Measurements from ENCODE around the gene SPAG9.

The SPAG9 gene

DNA sequence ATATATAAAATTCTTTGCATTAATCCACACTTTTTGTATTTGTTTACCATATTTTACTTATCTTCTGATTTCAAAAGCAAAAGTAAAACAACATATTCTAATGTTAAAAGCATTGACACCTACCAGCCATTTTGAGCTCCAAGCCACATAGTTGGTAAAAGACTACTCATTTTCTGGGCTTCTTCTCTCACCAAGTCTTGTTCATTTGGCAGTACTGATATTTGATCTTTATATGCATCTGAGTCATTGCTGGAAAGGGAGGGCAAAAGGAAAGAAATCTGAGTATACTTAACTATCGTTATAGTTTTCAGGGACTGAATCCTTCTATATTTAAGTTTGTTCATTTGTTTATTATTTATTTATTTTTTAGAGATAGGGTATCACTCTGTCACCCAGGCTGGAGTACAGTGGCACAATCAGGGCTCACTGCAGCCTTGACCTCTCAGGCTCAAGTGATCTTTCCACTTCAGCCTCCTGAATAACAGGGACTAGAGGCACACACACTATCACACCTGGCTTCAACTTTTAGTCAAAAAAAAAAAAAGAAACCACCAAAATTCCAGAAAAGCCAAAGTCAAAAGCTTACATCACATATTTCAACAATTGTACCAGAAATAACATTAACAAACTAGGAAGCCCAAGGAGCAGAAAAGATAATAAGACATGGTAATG lies 133.5 kb downstream of the SPAG9 start:
- no peak for DNase-seq

DNA sequence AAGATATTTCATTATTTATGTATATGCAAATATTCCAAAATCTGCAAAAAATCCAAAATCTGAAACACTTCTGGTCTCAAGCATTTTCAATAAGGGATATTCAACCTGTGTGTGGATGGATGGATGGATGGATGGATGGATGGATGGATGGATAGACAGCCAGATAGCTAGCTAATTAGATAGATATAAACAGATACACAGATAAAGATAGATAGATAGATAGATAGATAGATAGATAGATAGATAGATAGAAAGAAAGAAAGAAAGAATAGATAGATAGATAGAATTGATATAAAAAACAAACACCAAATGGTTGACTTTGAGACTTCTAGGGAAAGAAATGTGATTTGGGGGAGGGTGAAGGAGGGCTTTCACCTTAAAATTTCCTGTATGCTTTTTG lies 139.4 kb downstream of the SPAG9 start:
- no peak for DNase-seq

DNA sequence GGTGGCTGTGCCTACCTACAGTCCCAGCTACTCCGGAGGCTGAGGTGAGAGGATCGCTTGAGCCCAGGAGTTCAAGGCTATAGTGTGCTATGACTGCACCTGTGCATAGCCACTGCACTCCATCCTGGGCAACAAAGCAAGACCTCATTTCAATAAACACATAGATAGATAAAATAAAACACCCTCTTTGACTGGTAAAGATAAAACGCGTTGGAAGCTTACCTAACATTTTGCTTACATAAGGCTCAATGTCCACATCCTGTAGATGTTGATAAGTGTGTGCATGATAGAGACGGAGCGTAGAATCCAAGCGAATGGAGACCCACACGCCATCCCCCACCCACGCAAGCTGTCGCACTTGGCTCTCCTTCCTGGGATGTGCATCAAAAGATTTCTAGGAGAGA lies 141.1 kb downstream of the SPAG9 start:
- DNase-seq = no peak

- no peak for DNase-seq
These were observed 143.0 kb downstream of the SPAG9 start for GRCh38 chr17:50977487-50978159.

GRCh38 chr17:50976951-50977472 lies 143.7 kb downstream of the SPAG9 start:
- no peak for DNase-seq

DNA sequence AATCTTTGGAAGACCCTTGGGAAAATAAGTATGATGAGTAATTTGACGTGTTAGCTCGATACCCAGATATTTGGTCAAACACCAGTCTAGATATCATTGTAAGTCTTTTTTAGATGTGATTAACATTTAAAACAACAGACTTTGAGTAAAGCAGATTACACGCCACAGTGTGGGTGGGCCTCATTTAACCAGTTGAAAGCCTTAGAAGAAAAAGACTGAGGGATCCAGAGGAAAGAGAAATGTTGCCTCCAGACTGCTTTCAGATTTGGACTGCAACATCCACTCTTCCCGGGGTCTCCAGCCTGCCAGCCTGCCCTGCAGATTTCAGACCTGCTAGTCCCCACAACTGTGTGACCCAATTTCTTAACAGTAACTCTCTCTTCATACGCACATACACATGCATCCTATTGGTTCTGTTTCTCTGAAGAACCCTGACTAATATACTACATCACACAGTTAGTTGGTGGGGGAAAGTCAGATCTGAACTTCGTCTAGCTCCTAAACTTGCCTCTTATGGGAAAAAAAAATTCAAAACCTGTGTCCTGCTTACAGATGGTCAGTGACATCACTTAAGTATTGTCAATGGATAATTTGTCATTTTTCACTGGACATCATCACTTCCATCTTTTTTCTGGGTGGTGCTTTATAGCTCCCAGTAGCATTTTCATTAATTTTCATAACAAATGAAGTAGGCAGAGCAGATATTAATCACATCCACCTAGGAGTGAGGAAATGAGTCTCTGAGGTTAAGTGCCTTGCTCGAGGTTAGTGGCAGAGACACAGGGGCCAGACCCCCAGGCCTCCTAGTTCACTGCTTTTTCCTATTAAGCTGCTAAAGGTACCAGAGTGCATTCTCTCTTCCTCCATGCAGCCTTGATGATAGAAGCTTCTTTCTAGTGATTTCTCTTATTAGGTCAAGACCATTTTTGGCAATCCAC lies 146.8 kb downstream of the SPAG9 start:
- no peak for DNase-seq

DNA sequence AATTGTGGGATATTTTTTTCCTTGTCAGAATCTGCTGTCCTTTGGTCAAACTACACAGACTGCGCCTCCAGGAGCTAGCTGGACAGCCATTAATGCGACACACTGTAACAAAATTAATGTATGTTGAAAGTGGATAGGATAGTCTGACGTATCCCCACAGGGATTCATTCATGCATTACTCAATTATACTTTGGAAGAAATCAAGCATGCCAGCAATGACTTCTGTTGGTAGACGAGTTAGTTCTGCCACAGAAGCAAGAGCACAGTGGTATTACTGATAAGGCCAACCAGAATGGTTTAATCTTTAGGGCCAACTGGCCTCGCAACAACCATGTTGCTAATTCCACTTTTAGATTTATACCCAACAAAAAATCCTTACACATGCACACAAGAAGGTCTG lies 148.1 kb downstream of the SPAG9 start:
- DNase-seq = no peak

DNA sequence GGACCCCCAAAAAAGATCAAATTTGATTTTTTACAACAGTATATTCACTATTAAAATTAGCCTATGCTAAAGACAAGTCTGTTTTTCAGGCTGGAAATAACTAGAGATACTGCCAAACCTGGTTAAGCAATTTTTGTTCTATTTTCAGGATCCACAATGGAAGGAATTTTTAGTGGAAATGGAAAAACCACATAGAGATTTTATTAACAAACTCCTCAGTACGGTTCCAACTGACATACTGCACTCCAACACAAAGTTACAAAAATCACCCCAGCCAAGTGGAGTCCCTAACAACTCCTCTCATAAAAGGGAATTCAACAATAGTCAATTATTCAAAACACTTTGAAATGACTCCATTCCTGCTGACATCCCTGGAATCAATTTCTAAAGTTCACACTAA lies 152.9 kb downstream of the SPAG9 start:
- DNase-seq = no peak

DNA sequence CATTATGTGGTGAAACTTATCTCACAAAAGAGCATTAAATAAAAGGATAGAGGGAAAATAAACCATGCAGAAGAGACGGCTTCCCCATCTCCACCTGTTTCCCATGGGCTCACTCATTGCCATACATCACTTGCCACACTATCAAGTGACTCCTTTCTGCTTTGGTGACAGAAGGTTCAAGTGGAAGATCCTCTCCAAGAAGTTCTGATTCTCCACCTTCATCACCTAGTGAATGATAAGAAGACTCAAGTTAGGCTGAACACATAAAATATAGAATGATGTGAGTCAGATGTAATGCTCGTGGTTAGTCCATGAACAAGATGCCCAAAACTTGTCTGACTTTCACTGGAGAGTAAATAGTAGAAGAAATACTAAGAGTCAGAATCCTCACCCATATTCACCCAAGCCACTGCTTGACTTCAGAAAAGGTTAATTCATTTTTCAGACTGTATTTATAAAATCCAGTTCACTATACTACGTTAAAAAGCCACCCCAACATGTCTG lies 154.5 kb downstream of the SPAG9 start:
- no peak for DNase-seq

- no peak for DNase-seq
These were observed 157.5 kb downstream of the SPAG9 start for GRCh38 chr17:50963139-50963538.

GRCh38 chr17:50961282-50962220 lies 159.1 kb downstream of the SPAG9 start:
- DNase-seq = no peak

GRCh38 chr17:50959341-50959740 lies 161.3 kb downstream of the SPAG9 start:
- no peak for DNase-seq

DNA sequence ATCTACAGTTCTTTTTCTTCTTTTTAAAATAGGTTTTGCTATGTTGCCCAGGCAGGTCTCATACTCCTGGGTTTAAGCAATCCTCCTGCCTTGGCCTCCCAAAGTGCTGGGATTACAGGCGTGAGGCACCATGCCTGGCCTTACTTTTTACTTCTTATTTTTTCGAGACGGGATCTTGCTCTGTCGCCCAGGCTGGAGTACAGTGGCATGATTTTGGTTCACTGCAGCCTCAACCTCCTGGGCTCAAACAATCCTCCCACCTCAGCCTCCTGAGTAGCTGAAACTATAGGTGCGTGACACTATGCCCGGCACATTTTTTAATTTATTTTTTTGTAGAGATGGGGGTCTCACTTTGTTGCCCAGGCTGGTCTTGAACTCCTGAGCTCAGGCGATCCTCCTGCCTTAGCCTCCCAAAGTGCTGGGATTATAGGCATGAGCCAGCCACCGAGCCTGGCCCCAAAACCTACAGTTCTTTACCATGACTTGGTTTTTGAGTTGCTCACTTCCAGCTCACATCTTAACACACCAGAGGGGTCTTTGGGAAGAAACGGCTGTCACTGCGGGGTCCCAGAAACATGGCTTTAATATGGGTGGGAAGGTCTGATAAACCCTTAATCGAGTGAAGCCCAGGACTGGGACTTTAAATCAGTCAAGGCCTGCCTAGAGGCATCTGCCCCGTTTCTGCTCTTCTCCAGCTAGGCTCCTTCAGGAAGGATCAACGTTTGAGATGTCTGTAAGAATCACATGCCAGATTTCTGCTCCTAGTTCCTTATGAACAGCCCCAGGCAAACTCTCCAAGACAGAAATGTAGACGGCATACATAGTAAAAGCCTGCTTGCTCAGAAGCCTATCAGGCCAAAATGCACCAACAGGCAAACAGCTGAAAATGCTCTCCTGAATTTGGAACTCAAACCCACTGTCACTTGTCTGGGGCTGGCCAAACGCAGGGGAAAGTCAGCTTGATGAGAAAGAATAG lies 162.8 kb downstream of the SPAG9 start:
- DNase-seq = no peak

DNA sequence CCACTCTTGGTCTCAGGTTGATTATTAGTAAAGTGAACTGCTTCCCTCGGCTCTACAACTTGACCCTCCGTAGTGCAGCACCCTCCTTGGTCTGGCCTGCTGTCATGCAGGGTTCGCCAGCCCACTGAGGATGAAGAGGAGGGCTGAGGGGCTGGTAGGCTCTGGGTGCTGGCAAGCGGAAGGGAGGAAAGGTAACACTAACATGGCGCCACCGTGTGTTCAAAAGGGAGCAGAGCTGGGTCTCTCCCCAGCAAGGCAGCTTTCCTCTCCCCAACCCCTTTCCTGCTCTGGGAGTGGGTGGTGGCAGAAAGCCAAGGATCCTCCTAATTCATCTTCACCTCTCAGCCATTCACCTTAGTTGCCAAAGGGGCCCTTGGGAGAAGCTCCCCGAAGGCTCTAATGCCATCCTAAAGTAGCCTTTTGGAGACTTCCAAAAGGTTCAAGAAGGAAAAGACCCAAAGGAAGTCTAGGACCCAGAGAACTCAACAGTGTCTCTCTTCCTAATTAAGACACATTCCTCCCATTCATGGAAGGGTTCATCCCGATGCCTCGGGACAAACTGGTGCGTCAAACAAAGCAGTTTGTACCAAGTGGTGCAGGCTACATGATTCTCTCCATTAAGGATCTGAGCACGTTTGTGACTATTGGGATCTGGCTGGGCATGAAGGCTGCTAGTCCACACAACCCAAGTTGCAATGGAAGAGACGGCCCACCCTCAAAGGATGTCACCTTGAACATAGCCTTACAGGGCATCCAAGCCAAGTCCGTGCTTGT lies 163.7 kb downstream of the SPAG9 start:
- peak; percentile 86 for DNase-seq

GRCh38 chr17:50956409-50956749 lies 164.3 kb downstream of the SPAG9 start:
- DNase-seq = no peak

- DNase-seq = peak; percentile 22
These were observed 165.0 kb downstream of the SPAG9 start for GRCh38 chr17:50955667-50956120.

DNA sequence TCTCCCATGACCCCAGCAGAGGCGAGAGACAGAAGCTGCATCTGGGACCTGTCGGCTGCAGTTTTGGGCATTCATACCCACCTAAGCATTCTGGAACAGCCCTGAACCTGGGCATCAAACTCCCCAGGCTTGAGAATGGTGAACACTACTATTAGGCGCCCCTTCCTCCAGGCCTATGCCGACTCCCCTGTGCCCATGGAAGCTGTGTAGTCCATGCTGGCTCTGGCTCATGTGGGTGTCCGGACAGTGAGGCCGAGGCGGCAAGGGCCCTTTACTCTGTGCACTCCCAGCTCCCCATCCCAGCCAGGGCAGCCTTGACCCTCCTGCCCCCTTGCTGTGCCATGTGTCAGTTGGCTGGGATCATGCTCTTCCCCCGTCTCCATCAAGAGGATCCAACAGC lies 165.5 kb downstream of the SPAG9 start:
- no peak for DNase-seq

- DNase-seq = no peak
These were observed 166.0 kb downstream of the SPAG9 start for GRCh38 chr17:50954641-50955121.

DNA sequence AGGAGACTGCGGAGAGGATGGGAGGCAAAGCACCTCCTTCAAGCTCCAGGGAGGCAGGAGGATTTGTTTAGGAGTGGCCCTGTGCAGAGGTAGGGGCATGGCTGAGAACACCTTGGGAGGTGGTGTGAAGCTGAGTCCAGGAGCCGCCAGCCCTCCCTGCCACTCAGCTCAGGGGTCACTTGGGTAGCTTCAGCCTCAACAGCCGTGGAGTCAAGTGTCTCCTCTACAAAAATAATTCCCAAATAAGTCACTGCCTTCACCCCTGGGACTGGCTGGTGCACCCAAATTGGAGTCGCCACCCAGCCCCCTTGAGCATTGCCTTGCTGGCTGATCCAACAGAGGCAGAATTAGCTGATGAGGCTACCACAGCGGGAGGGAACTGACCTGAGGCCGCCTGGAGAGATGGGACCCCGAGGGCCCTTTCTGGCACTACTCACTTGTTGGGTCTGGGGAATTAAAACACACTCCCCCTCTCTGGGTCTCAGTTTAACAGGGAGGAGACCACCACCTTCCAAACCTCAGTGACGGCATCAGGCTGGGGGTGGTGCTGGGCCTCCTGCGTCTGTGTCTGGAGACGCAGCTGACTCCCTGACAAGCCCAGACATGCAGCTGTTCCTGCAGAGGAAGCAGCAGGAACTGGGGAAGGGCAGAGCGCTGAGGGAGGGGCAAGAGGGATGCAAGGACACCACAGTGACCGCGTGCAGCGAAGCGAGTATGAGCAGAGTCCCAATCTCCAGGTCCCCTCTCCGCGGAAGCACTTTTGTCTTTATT lies 166.7 kb downstream of the SPAG9 start:
- DNase-seq = peak; percentile 68
